IPS-15b (cell line): ENCODE measurements around the gene KCNJ14.

ENCODE experiments used
- H3K27me3 ChIP-seq: one replicate; pipeline ENCODE4 v1.6.1; 2013; ENCODE audit warnings: low read length; ENCODE audit not compliant: control insufficient read depth, insufficient read depth
- H3K36me3 ChIP-seq: one replicate; pipeline ENCODE4 v1.6.1; 2013; ENCODE audit warnings: low read length; ENCODE audit not compliant: control insufficient read depth, insufficient read depth
- H3K4me1 ChIP-seq: one replicate; pipeline ENCODE4 v1.6.1; 2013; ENCODE audit warnings: mild to moderate bottlenecking, low read length; ENCODE audit not compliant: control insufficient read depth, insufficient read depth
- H3K4me3 ChIP-seq: one replicate; pipeline ENCODE4 v1.5.1; 2013; ENCODE audit warnings: low read depth, low read length
- H3K9ac ChIP-seq: one replicate; pipeline ENCODE4 v1.6.1; 2013; ENCODE audit warnings: low read depth, mild to moderate bottlenecking, low read length
- H3K9me3 ChIP-seq: one replicate; pipeline ENCODE4 v1.6.1; 2013; ENCODE audit warnings: mild to moderate bottlenecking, low read length; ENCODE audit not compliant: control insufficient read depth, insufficient read depth

The KCNJ14 gene

GRCh38 chr19:48476176-48476575, 20.8 kb downstream of the KCNJ14 start:
- Histone ChIP-seq H3K9me3 (no peaks in the 10 kb centered on the region), H3K36me3 (peaks cover 60% of the 10 kb centered on the region), H3K27me3 (no peaks in the 10 kb centered on the region), H3K4me3 (no peak overlapping the region), H3K4me1 (no peaks in the 10 kb centered on the region), H3K9ac (no peak overlapping the region)

- Histone ChIP-seq H3K4me1 (no peaks in the 10 kb centered on the region), H3K27me3 (no peaks in the 10 kb centered on the region), H3K9me3 (no peaks in the 10 kb centered on the region), H3K9ac (no peak overlapping the region), H3K4me3 (no peak overlapping the region), H3K36me3 (peaks cover 51% of the 10 kb centered on the region)
Measured at GRCh38 chr19:48477067-48477685, 21.8 kb downstream of the KCNJ14 start.

- Histone ChIP-seq H3K36me3 (peaks cover 45% of the 10 kb centered on the region), H3K27me3 (no peaks in the 10 kb centered on the region), H3K4me1 (no peaks in the 10 kb centered on the region), H3K4me3 (no peak overlapping the region), H3K9ac (no peak overlapping the region), H3K9me3 (no peaks in the 10 kb centered on the region)
Measured at GRCh38 chr19:48477698-48478338, 22.4 kb downstream of the KCNJ14 start.

GRCh38 chr19:48478339-48479256, 23.2 kb downstream of the KCNJ14 start:
- Histone ChIP-seq H3K4me1 (no peaks in the 10 kb centered on the region), H3K9me3 (no peaks in the 10 kb centered on the region), H3K9ac (no peak overlapping the region), H3K4me3 (no peak overlapping the region), H3K27me3 (no peaks in the 10 kb centered on the region), H3K36me3 (peaks cover 40% of the 10 kb centered on the region)

- no peaks in the 10 kb centered on the region for H3K9me3 ChIP-seq
- no peaks in the 10 kb centered on the region for H3K27me3 ChIP-seq
- no peak overlapping the region for H3K9ac ChIP-seq
- no peak overlapping the region for H3K4me3 ChIP-seq
- peaks cover 31% of the 10 kb centered on the region for H3K36me3 ChIP-seq
- no peaks in the 10 kb centered on the region for H3K4me1 ChIP-seq
Measured at GRCh38 chr19:48479686-48480085, 24.3 kb downstream of the KCNJ14 start.

GRCh38 chr19:48480183-48480557, 24.8 kb downstream of the KCNJ14 start:
- peak overlapping the region; percentile 39 for H3K4me3 ChIP-seq
- H3K9ac ChIP-seq = no peak overlapping the region

GRCh38 chr19:48480558-48481500, 25.5 kb downstream of the KCNJ14 start:
- Histone ChIP-seq H3K36me3 (peaks cover 19% of the 10 kb centered on the region), H3K4me3 (peak overlapping the region; percentile 39), H3K27me3 (no peaks in the 10 kb centered on the region), H3K9me3 (no peaks in the 10 kb centered on the region), H3K9ac (peak overlapping the region; percentile 37), H3K4me1 (no peaks in the 10 kb centered on the region)

More at GRCh38 chr19:48480183-48480557, 24.8 kb downstream of the KCNJ14 start:
- peaks cover 26% of the 10 kb centered on the region for H3K36me3 ChIP-seq
- H3K27me3 ChIP-seq = no peaks in the 10 kb centered on the region
- no peaks in the 10 kb centered on the region for H3K9me3 ChIP-seq
- no peaks in the 10 kb centered on the region for H3K4me1 ChIP-seq

GRCh38 chr19:48481846-48482639, 26.7 kb downstream of the KCNJ14 start:
- H3K9ac ChIP-seq = no peak overlapping the region

GRCh38 chr19:48483301-48483700, 27.9 kb downstream of the KCNJ14 start:
- no peak overlapping the region for H3K4me3 ChIP-seq
- no peaks in the 10 kb centered on the region for H3K9me3 ChIP-seq
- H3K4me1 ChIP-seq = no peaks in the 10 kb centered on the region
- no peaks in the 10 kb centered on the region for H3K27me3 ChIP-seq
- peaks cover 8% of the 10 kb centered on the region for H3K36me3 ChIP-seq
- H3K9ac ChIP-seq = no peak overlapping the region

More at GRCh38 chr19:48481846-48482639, 26.7 kb downstream of the KCNJ14 start:
- Histone ChIP-seq H3K4me1 (no peaks in the 10 kb centered on the region), H3K36me3 (peaks cover 8% of the 10 kb centered on the region), H3K4me3 (no peak overlapping the region), H3K27me3 (no peaks in the 10 kb centered on the region), H3K9me3 (no peaks in the 10 kb centered on the region)

GRCh38 chr19:48484247-48484893, 29.0 kb downstream of the KCNJ14 start:
- Histone ChIP-seq H3K36me3 (peaks cover 5% of the 10 kb centered on the region), H3K4me3 (no peak overlapping the region), H3K27me3 (no peaks in the 10 kb centered on the region), H3K9me3 (no peaks in the 10 kb centered on the region), H3K4me1 (no peaks in the 10 kb centered on the region), H3K9ac (no peak overlapping the region)
